Astrocyte (in vitro differentiated cells and primary cell): ENCODE results near the gene GARIN5A. TPM values are rescaled to one million over a fixed set of nuclear protein-coding genes. Genes with fewer than 3 reads are reported as not detected.

Experiments
- DNase-seq: peaks from one replicate; pipeline ENCODE4 v3.0.0-alpha.2; 2010; ENCODE audit warnings: low read depth
- FAIRE-seq: peaks from 2 replicates; lab custom pipeline; 2011; peaks lifted over from hg19 to GRCh38; lab: Jason Lieb, UNC
- H2AFZ ChIP-seq: 2 replicates; pipeline ENCODE4 v1.6.0; 2012; ENCODE audit warnings: low read depth, low read length, inconsistent platforms
- H3K27ac ChIP-seq: 2 replicates; pipeline ENCODE4 v1.5.1; 2011; ENCODE audit warnings: low read depth, low read length, inconsistent platforms
- H3K27me3 ChIP-seq: 2 replicates; pipeline ENCODE4 v1.6.0; 2011; ENCODE audit warnings: low read length, inconsistent platforms; ENCODE audit not compliant: insufficient read depth
- H3K36me3 ChIP-seq: 2 replicates; pipeline ENCODE4 v1.5.1; 2011; ENCODE audit warnings: low read length, inconsistent platforms; ENCODE audit not compliant: insufficient read depth
- H3K4me1 ChIP-seq: 2 replicates; pipeline ENCODE4 v1.5.1; 2011; ENCODE audit warnings: low read length, inconsistent platforms; ENCODE audit not compliant: insufficient read depth
- H3K4me2 ChIP-seq: 2 replicates; pipeline ENCODE4 v1.6.0; 2012; ENCODE audit warnings: low read length, inconsistent platforms
- H3K4me3 ChIP-seq: 2 replicates; pipeline ENCODE4 v1.5.1; 2011; ENCODE audit warnings: low read depth, mild to moderate bottlenecking, low read length, inconsistent platforms; ENCODE audit not compliant: insufficient read depth
- H3K79me2 ChIP-seq: 2 replicates; pipeline ENCODE4 v1.6.0; 2012; ENCODE audit warnings: mild to moderate bottlenecking, low read length, inconsistent platforms; ENCODE audit not compliant: insufficient read depth
- H3K9ac ChIP-seq: 2 replicates; pipeline ENCODE4 v1.6.0; 2012; ENCODE audit warnings: mild to moderate bottlenecking, low read length, inconsistent platforms
- H3K9me3 ChIP-seq: 2 replicates; pipeline ENCODE4 v1.5.1; 2012; ENCODE audit warnings: low read depth, mild to moderate bottlenecking, low read length, inconsistent platforms; ENCODE audit not compliant: insufficient read depth
- H4K20me1 ChIP-seq: 2 replicates; pipeline ENCODE4 v1.6.0; 2012; ENCODE audit warnings: low read length, inconsistent platforms; ENCODE audit not compliant: insufficient read depth
- H3K27ac Mint-ChIP-seq: one replicate; pipeline ENCODE4 v1.8.0; 2021; ENCODE audit warnings: mild to moderate bottlenecking, mixed read lengths; ENCODE audit not compliant: unreplicated experiment
- H3K27me3 Mint-ChIP-seq: one replicate; pipeline ENCODE4 v1.8.0; 2021; ENCODE audit warnings: low read depth, mixed read lengths; ENCODE audit not compliant: unreplicated experiment
- H3K36me3 Mint-ChIP-seq: one replicate; pipeline ENCODE4 v1.8.0; 2021; ENCODE audit warnings: low read depth, mixed read lengths; ENCODE audit not compliant: unreplicated experiment
- H3K4me1 Mint-ChIP-seq: one replicate; pipeline ENCODE4 v1.8.0; 2021; ENCODE audit warnings: low read depth, mixed read lengths; ENCODE audit not compliant: unreplicated experiment
- H3K4me3 Mint-ChIP-seq: one replicate; pipeline ENCODE4 v1.8.0; 2021; ENCODE audit warnings: mild to moderate bottlenecking, moderate library complexity, mixed read lengths; ENCODE audit not compliant: unreplicated experiment
- H3K9me3 Mint-ChIP-seq: one replicate; pipeline ENCODE4 v1.8.0; 2021; ENCODE audit warnings: mild to moderate bottlenecking, mixed read lengths; ENCODE audit not compliant: unreplicated experiment
- CTCF ChIP-seq: IDR thresholded peaks from 2 replicates; pipeline ENCODE4 v1.5.1; 2011; ENCODE audit warnings: low read depth, mild to moderate bottlenecking, inconsistent platforms, low read length, moderate library complexity; ENCODE audit not compliant: insufficient read depth
- EZH2 ChIP-seq: IDR thresholded peaks from 2 replicates; pipeline ENCODE4 v1.6.1; 2012; ENCODE audit warnings: mild to moderate bottlenecking, low read length, inconsistent platforms; ENCODE audit not compliant: insufficient read depth
- total RNA-seq: library from RNA; stranded (reverse); gene quantifications from 2 replicates; pipeline ENCODE4 v1.2.1, GENCODE V29; 2021

GARIN5A gene
- total RNA-seq, 1 donor from 2014 or later: not detected

- H3K27ac Mint-ChIP-seq: no peak overlapping the region
- TF ChIP-seq EZH2 (no peak), CTCF (peak; percentile 56)
- no peaks in the 10 kb centered on the region for H3K27me3 Mint-ChIP-seq
- DNase-seq (no peak), FAIRE-seq (no peak)
- no peaks in the 10 kb centered on the region for H3K9me3 ChIP-seq
- no peaks in the 10 kb centered on the region for H3K4me1 Mint-ChIP-seq
- H3K4me1 ChIP-seq: peaks cover 5% of the 10 kb centered on the region
- no peak overlapping the region for H3K4me3 ChIP-seq
- no peak overlapping the region for H3K27ac ChIP-seq
- no peaks in the 10 kb centered on the region for H3K27me3 ChIP-seq
- peaks cover 25% of the 10 kb centered on the region for H3K79me2 ChIP-seq
- peaks cover 20% of the 10 kb centered on the region for H4K20me1 ChIP-seq
- no peaks in the 10 kb centered on the region for H3K36me3 Mint-ChIP-seq
- H3K4me2 ChIP-seq: no peak overlapping the region
- no peak overlapping the region for H3K9ac ChIP-seq
- peaks cover 4% of the 10 kb centered on the region for H3K36me3 ChIP-seq
- peaks cover 27% of the 10 kb centered on the region for H3K9me3 Mint-ChIP-seq
- H3K4me3 Mint-ChIP-seq: no peak overlapping the region
- H2AFZ ChIP-seq: no peak overlapping the region
These were observed 2.5 kb upstream of the GARIN5A start for GRCh38 chr19:50478901-50479715.

GRCh38 chr19:50477751-50478515 lies 1.3 kb upstream of the GARIN5A start:
- TF ChIP-seq EZH2 (no peak), CTCF (no peak)
- Histone ChIP-seq H3K79me2 (peaks cover 25% of the 10 kb centered on the region), H3K4me1 (peaks cover 5% of the 10 kb centered on the region), H4K20me1 (peaks cover 20% of the 10 kb centered on the region), H3K4me3 (peak overlapping the region; percentile 98), H3K27ac (no peak overlapping the region), H3K9ac (peak overlapping the region; percentile 97), H3K4me2 (peak overlapping the region; percentile 98), H3K27me3 (no peaks in the 10 kb centered on the region), H2AFZ (no peak overlapping the region), H3K9me3 (no peaks in the 10 kb centered on the region), H3K36me3 (no peaks in the 10 kb centered on the region)
- DNase-seq (no peak), FAIRE-seq (no peak)
- Mint-ChIP-seq H3K36me3 (no peaks in the 10 kb centered on the region), H3K9me3 (peaks cover 25% of the 10 kb centered on the region), H3K4me1 (no peaks in the 10 kb centered on the region), H3K4me3 (no peak overlapping the region), H3K27me3 (no peaks in the 10 kb centered on the region), H3K27ac (no peak overlapping the region)
